Muscle of back (tissue), 11 donors: ENCODE results near the gene NECAB2. TPM values are rescaled to one million over a fixed set of nuclear protein-coding genes. Genes with fewer than 3 reads are reported as not detected.
"Not testable (repeated sequence)": the region's sequence is repeated elsewhere in the genome, so short reads cannot be mapped to it uniquely, and the experiment has no call there.

Source experiments
- DNase-seq, 3 donors: peaks; one replicate each; pipeline versions ENCODE4 v3.0.0 to v3.0.0-alpha.2; 2013
- polyA plus RNA-seq, 10 donors: library from polyadenylated mRNA; unstranded; fragments of 120-200 nt; gene quantifications; one replicate each; pipeline ENCODE4 v1.2.1, GENCODE V29; 2013; ENCODE audit not compliant: insufficient read length in 10 of 10

The NECAB2 gene
- polyA plus RNA-seq, 10 donors: 0.39 to 1.0 (median 0.82) TPM

GRCh38 chr16:83935858-83936255 is 32.2 kb upstream of the NECAB2 start:
- no peak for DNase-seq

GRCh38 chr16:83936581-83937165 is 31.4 kb upstream of the NECAB2 start:
- DNase-seq: no peak

GRCh38 chr16:83937267-83937666 is 30.8 kb upstream of the NECAB2 start:
- no peak for DNase-seq

- DNase-seq: no peak
Measured at GRCh38 chr16:83937922-83938885, 29.8 kb upstream of the NECAB2 start.

- no peak for DNase-seq
Measured at GRCh38 chr16:83939266-83939855, 28.7 kb upstream of the NECAB2 start.

GRCh38 chr16:83940119-83940518 is 27.9 kb upstream of the NECAB2 start:
- DNase-seq: no peak

- DNase-seq: no peak
Measured at GRCh38 chr16:83940630-83941378, 27.2 kb upstream of the NECAB2 start.

- not testable (repeated sequence) for DNase-seq
Measured at GRCh38 chr16:83941546-83941945, 26.5 kb upstream of the NECAB2 start.

- no peak for DNase-seq
Measured at GRCh38 chr16:83942074-83942473, 26.0 kb upstream of the NECAB2 start.

- DNase-seq: no peak
Measured at GRCh38 chr16:83942815-83943515, 25.1 kb upstream of the NECAB2 start.

GRCh38 chr16:83943516-83944050 is 24.5 kb upstream of the NECAB2 start:
- DNase-seq: no peak

GRCh38 chr16:83945587-83945986 is 22.5 kb upstream of the NECAB2 start:
- no peak for DNase-seq

GRCh38 chr16:83946154-83946780 is 21.8 kb upstream of the NECAB2 start:
- no peak for DNase-seq

GRCh38 chr16:83946781-83947566 is 21.1 kb upstream of the NECAB2 start:
- DNase-seq: no peak

- DNase-seq: no peak
Measured at GRCh38 chr16:83947642-83948234, 20.3 kb upstream of the NECAB2 start.

GRCh38 chr16:83948914-83949723 is 18.9 kb upstream of the NECAB2 start:
- DNase-seq: no peak

GRCh38 chr16:83949724-83950001 is 18.4 kb upstream of the NECAB2 start:
- DNase-seq: no peak

- DNase-seq: not testable (repeated sequence)
Measured at GRCh38 chr16:83950862-83951399, 17.1 kb upstream of the NECAB2 start.
